ENCODE results near the gene CNTN2.

The CNTN2 gene

DNA sequence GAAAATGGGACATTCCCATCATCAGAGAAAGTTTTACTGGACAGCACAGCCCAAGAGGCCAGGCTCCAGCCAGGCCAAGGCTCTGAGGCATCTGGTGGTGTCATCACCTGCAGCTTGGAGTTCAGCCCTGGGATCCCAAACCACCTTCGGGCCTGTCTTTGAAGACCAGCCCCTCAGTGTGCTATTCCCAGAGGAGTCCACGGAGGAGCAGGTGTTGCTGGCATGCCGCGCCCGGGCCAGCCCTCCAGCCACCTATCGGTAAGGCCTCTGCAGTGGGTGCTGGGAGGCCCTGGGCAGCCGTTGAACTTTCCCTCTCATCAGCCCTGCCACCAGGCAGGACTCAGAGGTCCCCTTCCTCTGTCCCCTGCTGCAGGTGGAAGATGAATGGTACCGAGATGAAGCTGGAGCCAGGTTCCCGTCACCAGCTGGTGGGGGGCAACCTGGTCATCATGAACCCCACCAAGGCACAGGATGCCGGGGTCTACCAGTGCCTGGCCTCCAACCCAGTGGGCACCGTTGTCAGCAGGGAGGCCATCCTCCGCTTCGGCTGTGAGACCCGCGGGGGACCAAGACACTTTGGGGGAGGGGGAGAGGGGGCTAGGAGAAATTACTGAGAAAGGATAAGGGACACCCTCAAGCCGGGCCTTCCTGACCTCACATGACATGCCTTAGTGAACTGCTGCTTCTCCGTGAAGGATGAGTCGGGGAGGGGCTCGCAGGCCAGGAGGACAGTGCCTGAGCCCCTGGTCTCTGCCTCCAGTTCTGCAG lies 15.0 kb downstream of the CNTN2 start:
- DNase-seq, result no peak

GRCh38 chr1:205058853-205059252 lies 15.8 kb downstream of the CNTN2 start:
- no peak for DNase-seq

- DNase-seq, result no peak
These were observed 16.6 kb downstream of the CNTN2 start for GRCh38 chr1:205059660-205060059.

GRCh38 chr1:205060746-205061145 lies 17.7 kb downstream of the CNTN2 start:
- DNase-seq, result no peak

DNA sequence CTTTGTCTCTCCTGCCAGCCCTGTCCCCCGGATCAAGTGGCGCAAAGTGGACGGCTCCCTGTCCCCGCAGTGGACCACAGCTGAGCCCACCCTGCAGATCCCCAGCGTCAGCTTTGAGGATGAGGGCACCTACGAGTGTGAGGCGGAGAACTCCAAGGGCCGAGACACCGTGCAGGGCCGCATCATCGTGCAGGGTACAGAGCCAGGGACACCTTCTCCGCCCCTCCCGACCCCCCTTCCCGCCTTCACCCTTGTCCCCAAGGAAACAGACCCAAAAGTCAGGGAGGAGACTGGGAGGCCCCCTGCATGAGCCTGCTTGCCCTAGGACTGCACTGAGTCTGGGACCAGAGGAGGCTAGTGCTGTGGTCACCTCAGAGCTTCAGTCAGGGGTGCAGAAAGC lies 18.2 kb downstream of the CNTN2 start:
- no peak for DNase-seq

DNA sequence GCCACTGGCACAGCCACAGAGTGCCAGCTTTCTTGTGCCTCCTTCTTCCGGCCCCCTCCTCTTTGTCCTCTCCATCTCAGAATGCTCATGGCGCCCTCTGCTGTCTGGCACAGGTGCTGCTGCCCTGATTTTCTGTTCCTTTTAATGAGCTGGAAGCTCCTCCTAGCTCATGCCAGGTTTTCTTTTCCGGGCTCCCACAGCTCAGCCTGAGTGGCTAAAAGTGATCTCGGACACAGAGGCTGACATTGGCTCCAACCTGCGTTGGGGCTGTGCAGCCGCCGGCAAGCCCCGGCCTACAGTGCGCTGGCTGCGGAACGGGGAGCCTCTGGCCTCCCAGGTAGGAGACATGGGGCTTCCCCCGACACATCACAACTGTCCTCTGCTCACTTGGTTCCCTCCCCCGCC lies 18.7 kb downstream of the CNTN2 start:
- peak; percentile 86 for DNase-seq

GRCh38 chr1:205062319-205062718 lies 19.3 kb downstream of the CNTN2 start:
- DNase-seq, result no peak

- DNase-seq, result no peak
These were observed 19.9 kb downstream of the CNTN2 start for GRCh38 chr1:205062895-205063294.

DNA sequence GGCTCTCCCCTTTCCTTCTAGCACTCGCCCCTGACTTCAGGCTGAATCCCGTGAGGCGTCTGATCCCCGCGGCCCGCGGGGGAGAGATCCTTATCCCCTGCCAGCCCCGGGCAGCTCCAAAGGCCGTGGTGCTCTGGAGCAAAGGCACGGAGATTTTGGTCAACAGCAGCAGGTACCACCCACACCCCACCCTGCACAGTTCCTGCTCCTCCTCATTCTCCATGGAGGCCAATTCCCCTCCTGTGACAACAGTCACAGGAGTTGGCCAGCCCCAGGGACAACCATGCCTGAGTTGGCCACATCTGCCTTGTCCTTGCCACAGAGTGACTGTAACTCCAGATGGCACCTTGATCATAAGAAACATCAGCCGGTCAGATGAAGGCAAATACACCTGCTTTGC lies 21.3 kb downstream of the CNTN2 start:
- DNase-seq, result no peak

- DNase-seq, result no peak
These were observed 21.8 kb downstream of the CNTN2 start for GRCh38 chr1:205064741-205065316.

DNA sequence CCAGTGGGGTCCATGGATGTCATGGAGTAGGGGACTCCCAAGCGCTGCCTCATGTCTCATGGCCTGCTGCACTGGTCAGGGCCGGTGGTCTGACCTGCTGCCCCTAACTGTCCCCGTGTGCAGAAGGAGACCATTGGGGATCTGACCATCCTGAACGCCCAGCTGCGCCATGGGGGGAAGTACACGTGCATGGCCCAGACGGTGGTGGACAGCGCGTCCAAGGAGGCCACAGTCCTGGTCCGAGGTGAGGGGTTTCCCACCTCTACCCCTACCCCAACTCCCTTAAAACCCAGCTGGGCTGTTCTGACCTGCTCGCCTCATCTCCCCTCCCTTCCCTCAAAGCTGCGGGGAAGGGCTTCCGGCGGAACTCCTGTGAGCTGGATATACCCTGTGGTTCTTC lies 22.7 kb downstream of the CNTN2 start:
- no peak for DNase-seq

DNA sequence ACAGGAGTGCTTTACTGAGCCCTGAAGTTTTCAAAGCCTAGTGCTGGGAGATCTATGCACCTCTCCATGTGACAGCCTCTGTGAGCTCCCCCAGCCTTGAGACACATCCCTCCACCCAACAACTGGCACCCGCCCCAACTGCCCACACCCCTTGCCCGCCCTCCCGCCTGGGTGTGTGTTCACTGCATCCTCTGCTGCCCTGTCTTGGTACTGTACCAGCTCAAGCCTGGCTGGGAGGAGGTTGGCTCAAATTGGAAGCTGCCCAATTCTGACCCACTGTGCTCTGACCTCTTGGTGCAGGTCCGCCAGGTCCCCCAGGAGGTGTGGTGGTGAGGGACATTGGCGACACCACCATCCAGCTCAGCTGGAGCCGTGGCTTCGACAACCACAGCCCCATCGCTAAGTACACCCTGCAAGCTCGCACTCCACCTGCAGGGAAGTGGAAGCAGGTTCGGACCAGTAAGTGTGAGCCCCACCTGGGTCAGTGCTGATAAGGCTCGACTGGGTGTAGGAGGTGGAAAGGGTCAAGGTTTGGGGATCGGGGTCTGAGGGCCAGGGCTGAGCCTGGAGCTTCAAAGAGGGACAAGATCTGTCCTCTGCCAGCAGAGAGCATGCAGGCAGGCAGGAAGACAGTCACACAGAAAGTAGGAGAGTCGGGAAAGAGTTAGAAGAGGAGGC lies 23.3 kb downstream of the CNTN2 start:
- no peak for DNase-seq

GRCh38 chr1:205067031-205067430 lies 24.0 kb downstream of the CNTN2 start:
- DNase-seq, result no peak

GRCh38 chr1:205068001-205068400 lies 25.0 kb downstream of the CNTN2 start:
- DNase-seq, result no peak

- DNase-seq, result no peak
These were observed 25.5 kb downstream of the CNTN2 start for GRCh38 chr1:205068457-205069040.

- no peak for DNase-seq
These were observed 26.5 kb downstream of the CNTN2 start for GRCh38 chr1:205069371-205070125.

DNA sequence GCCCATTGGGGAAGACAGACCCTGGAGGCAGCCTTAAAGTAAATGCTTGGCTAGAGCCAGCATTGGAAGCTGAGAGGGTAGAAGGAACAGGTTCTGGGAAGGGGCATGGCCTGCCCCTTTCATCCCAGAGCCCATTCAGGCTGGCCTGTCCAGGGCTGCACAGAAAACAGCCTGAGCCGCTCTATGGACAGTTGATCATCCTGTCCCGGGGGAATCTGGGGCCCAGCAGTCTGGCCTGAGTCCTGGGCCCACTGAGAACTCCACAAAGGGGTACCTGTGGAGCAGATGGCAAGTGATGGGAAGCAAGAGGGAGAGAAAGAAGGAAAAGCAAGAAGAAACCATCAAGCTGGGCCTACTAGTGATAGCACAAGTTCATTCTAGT lies 28.0 kb downstream of the CNTN2 start:
- DNase-seq, result no peak

DNA sequence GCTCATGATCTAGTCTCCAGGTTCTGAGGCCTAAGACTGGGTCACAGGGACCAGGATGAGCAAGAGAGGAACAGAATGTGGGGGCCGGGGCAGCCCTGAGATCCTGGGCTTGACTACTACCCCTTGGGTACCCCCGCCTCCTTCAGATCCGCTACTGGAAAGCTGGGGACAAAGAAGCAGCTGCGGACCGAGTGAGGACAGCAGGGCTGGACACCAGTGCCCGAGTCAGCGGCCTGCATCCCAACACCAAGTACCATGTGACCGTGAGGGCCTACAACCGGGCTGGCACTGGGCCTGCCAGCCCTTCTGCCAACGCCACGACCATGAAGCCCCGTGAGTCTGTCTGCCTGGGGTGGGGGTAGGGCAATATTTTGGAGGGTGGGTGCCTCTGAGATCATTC lies 28.8 kb downstream of the CNTN2 start:
- no peak for DNase-seq

DNA sequence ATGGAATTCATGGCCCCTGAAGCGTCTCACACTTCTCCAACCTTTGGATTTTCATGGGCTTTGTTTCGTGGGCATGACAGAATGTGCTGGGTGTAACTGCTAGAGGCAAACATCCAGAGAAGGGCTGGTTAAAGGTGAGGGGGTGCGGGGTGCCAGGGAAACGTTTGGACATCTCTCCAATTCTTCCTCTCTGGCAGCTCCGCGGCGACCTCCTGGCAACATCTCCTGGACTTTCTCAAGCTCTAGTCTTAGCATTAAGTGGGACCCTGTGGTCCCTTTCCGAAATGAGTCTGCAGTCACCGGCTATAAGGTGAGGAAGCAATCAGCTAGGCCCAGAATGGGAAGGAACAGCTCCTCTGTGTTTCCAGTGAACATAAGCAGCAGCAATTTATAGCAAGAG lies 29.3 kb downstream of the CNTN2 start:
- DNase-seq, result no peak

- DNase-seq, result no peak
These were observed 29.9 kb downstream of the CNTN2 start for GRCh38 chr1:205072881-205073280.

- DNase-seq, result no peak
These were observed 30.5 kb downstream of the CNTN2 start for GRCh38 chr1:205073511-205073910.

- no peak for DNase-seq
These were observed 31.1 kb downstream of the CNTN2 start for GRCh38 chr1:205074084-205074483.

GRCh38 chr1:205074513-205074912 lies 31.5 kb downstream of the CNTN2 start:
- DNase-seq, result no peak
